HG02623 (cell line): ENCODE results near the gene FAM234A.
"Not testable (repeated sequence)": the region's sequence is repeated elsewhere in the genome, so short reads cannot be mapped to it uniquely, and the experiment has no call there.

Experiments used
- ATAC-seq: cut with Tn5 transposase; IDR thresholded peaks from one replicate; pipeline ENCODE4 v1.9.1; 2021; ENCODE audit warnings: moderate library complexity; ENCODE audit not compliant: unreplicated experiment

The FAM234A gene, protein sequence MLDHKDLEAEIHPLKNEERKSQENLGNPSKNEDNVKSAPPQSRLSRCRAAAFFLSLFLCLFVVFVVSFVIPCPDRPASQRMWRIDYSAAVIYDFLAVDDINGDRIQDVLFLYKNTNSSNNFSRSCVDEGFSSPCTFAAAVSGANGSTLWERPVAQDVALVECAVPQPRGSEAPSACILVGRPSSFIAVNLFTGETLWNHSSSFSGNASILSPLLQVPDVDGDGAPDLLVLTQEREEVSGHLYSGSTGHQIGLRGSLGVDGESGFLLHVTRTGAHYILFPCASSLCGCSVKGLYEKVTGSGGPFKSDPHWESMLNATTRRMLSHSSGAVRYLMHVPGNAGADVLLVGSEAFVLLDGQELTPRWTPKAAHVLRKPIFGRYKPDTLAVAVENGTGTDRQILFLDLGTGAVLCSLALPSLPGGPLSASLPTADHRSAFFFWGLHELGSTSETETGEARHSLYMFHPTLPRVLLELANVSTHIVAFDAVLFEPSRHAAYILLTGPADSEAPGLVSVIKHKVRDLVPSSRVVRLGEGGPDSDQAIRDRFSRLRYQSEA

DNA sequence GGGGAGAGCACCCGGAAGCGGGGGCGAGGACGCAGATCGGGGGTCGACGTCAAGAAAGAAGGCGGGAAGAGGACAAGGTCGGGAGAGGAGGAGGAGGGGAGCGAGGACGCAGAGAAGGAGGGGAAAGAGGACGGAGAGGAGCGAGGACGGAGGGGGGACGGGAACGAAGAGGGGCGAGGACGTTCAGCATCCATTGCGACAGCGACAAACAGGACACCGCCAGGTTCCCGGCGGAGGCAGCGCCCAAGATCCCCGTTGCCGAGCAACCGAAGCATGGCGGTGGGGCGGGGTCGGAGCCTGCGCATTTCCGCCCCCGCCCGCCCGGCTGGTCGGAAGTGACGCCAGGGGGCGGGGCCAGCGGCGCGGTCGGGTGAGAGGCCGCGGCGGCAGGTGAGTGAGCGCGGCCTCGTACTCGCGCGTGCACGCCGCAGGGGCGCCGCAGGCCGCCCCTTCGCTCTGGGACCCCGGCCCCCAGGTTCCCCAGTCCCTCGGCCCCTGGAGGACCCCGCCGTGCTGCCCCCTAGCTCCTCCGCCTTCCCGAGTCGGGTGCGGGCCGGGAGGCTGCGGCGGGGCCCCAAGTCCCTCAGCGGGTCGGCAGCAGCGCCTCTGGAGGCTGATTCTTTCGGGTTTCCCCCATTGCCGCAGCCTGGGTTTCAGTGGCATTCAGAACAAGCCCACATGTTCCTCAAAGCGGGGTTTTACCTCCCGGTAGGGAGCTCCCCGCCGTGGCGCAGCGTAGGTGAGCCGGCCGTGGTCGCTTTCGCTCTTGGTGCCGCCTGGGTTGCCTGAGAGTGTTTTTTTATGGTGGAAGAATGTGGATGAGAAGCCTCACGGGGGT is at the start of gene FAM234A:
Gene FAM234A (plus strand): TSS at position 354 of the 838 bp plus-strand sequence. CDS start 19,593 bp downstream, outside the sequence.
- ATAC-seq: peak; percentile 75

DNA sequence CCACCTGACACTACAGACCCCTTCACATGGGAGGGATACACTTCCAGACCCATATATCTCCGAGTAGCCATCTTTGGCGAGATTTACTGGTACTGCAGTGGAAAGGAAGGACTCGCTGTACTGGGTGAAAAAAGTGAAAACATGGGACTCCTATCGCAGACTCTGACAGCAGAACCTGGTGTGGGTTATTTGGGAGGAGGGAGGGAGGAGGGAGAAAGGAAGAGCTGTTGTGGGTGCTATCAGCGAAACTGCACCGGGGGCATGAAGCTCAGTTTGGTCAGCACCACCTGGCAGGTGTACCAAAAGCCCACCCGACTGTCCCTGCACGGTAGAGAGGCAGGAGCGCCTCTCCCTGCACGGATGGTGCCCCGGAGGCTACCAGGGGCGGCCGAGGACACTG is 49.4 kb upstream of the FAM234A start:
- ATAC-seq: no peak

DNA sequence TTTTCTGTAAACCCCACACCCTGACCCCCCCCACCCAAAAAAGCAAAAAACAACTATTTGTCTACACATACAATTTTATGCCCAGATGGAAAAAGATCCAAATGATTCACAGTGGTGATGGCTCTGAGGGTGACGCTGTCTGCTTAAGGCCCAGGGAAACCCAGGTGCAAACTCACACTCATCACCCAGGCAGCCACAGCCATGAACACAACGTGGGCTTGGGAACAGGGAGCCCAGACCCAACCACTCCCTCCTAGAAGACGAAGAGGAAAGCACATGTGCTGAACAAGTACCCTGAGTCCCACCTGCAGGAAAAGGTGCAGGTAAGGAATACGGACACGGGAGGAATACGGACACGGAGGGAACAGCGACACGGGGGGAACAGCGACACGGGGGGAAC is 48.9 kb upstream of the FAM234A start:
- ATAC-seq: no peak

DNA sequence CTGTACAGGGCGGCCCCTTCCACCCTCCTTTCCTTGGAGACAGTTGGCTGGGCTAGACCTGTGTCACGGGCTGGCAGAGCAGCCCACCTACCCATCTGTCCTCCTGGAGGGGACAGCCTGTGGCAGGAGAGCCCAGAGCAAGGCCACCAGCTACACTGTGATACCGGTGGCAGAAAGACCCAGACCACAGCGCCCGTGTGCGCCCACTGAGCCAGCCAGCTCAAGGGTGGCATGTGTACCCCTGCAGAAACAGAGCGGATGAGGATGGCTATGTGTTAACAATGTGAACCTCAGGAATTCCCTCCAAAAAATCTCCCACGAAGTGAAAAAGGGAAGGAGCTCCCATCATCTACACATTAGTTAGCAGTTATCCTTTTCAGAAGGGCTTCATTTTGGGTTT is 47.3 kb upstream of the FAM234A start:
- ATAC-seq: no peak

DNA sequence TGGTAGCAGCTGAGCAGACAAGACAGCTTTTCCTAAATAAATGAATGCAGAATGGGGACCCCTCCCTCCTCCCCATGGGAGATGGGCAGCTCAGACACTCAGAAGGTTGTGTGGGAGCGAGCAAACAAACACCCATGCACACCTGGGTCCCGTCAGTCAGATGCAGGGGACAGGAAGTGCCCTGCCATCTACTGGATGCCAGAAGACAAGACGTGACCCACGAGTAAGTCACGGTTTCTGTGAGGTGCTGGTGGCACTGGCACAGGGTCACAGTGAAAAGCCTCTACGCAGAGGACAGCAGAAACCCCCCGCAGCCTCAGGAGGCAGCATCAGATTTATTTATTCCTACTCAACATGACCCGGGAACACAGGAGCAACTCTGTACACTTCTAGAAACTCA is 45.9 kb upstream of the FAM234A start:
- ATAC-seq: no peak

DNA sequence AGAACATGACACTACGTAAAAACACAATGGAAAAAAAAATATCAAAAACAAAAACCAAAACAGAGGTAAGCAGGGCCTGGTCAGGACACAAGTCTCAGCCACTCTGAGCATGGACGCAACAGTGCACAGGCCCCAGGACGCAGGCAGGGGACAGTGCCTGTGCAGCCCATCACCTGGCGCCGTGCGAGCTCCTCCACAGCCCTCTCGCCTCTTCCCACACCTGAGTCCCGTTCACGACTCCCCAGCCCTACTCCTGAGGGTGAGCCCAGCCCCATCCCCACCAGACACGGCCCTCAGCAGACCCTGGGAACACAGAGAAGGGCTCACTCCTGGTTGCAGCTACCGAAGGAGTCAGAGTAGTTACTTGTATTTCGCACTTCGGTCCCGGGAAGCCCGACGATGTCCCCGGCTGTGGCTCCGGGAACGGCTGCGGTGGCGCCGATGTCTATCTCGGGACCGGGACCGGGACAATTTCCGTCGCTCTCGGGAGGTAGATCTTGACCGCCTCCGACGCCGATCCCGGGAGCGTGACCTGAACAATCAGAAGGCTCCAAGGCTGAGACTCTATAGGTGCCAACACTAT is 44.9 kb upstream of the FAM234A start:
- ATAC-seq: no peak

DNA sequence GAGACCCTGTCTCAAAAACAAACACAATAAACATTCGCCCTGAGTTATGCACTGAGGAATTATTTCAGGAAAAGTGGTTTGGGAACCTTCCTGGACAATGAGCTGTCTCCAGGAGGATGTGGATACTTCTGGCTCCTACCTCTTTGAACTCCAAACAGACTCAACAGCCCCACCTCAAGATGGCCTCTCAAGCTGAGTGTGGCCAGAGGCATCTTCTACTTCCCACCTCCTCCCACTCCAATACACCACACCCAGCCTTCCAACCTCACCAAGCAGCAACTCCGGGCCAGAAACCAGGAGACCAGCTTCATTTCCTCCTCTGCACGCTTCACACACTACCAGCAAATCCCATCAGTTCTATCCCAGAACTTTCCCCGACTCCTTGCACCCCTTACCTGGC is 42.8 kb upstream of the FAM234A start:
- no peak for ATAC-seq

DNA sequence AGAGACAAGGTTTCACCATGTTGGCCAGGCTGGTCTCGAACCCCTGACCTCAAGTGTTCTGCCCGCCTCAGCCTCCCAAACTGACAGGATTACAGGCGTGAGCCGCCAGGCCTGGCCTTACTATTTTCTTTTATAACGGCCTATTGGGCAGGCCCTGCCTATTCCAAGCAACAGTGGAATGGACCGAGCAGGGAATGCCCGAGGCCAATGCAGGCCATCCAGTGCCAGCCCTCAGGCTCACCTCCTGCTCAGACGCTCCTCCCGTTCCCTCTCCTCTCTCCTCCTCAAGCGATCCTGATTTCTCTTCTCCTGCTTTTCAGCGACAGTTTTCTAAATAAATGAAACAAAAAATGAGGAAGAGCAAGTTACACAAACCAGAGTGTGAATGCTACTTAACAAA is 41.9 kb upstream of the FAM234A start:
- ATAC-seq: no peak

DNA sequence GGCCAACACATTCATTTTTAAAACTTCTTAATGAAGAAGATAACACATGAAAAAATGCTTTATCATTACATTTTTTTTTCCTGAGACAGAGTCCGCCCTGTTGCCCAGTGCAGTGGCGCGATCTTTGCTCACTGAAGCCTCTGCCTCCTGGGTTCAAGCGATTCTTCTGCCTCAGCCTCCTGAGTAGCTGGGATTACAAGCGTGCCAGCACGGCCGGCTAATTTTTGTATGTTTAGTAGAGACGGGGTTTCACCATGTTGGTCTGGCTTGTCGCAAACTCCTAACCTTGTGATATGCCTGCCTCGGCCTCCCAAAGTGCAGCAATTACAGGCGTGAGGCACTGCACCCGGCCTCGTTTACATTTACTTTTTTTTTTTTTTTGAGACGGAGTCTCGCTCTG is 41.2 kb upstream of the FAM234A start:
- ATAC-seq: no peak

DNA sequence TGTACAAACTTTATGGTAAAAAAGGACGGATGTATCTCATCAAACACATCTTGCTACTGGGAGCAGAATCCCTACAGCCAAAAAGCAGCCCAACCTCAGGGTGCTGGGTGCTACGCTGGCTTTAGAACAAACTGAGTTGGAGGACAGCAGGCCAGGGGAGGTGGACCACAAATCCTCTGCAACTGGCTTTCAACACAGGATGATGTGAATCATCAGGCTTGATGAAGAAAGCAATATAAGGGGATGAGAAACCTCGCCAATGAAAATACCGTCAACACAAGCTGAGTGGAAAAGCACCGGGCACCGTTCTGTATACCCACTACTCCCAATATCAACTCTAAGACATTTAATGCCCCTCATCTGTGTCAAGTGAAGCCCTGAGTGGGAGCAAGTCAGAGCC is 40.1 kb upstream of the FAM234A start:
- ATAC-seq: no peak

DNA sequence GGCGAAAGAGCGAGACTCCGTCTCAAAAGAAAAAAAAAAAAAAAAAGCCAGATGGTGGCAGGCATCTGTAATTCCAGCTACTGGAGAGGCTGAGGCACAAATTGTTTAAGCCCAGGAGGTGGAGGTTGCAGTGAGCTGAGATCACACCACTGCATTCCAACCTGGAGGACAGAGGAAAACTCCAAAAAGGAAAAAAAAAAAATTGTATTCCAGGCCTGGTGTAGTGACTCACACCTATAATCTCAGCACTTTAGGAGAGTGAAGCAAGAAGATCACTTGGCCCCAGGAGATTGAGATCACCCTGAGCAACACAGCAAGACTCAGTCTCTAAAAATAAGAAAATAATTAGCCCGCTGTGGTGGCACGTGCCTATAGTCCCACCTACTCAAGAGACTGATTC is 34.2 kb upstream of the FAM234A start:
- no peak for ATAC-seq

DNA sequence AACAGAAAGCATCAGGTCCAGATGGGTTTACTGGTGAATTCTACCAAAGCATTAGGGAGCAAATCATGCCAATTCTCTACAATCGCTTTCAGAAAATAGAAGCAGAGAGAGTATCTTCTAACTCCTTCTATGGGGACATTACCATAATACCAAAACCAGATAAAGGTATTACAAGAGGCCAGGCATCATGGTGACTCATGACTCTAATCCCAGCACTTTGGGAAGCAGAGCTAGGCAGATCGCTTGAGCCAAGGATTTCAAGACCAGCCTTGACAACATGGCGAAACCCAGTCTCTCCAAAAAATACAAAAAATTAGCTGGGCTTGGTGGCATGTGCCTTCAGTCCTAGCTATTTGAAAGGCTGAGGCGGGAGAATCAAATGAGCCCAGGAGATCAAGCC is 31.4 kb upstream of the FAM234A start:
- ATAC-seq: no peak

DNA sequence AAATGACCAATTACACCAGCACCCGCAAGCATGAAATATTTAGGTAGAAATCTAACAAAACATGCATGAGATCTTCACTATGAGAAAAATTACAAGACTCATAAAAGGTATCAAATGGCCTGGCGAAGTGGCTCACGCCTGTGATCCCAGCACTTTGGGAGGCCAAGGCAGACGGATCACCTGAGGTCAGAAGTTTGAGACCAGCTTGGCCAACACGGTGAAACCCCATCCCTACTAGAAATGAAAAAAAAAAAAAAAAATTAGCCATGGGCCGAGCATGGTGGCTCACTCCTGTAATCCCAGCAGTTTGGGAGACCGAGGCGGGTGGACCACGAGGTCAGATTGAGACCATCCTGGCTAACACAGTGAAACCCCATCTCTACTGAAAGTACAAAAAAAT is 30.6 kb upstream of the FAM234A start:
- ATAC-seq: not testable (repeated sequence)

DNA sequence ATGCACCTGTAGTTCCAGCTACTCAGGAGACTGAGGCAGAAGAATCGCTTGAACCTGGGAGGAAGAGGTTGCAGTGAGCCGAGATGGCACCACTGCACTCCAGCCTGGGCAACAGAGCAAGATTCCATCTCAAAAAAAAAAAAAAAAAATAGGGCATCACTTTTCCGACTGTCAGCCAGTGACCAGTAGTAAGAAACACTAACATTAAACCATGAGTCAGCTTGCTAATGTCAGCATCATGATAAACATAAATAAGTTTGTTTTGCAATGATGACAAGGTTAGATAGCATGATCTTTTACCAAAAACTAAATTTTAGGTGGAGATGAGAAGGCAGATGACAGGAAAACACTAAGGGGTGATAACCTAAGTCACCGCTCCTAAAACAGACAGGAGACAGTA is 25.3 kb upstream of the FAM234A start:
- ATAC-seq: not testable (repeated sequence)

DNA sequence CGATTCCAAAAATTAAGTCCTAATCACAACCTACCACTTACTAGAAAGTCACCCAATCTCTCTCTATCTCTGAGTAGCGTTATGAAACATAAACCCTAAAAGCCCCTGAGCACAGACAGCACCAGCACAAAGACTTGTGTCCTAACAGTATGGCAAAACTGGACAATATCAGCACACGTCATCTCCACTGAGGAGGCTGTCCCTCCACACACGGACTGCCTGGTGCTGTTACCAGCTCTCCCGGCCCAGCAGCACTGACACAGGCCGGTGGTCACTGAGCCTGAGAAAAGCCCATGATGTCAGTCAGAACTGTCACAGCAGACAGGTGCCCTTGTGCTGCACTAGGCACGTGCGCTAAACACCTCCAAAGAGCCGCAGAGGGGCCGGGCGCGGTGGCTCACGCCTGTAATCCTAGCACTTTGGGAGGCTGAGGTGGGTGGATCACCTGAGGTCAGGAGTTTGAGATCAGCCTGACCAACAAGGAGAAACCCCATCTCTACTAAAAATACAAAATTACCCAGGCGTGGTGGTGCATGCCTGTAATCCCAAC is 22.9 kb upstream of the FAM234A start:
- ATAC-seq: not testable (repeated sequence)

DNA sequence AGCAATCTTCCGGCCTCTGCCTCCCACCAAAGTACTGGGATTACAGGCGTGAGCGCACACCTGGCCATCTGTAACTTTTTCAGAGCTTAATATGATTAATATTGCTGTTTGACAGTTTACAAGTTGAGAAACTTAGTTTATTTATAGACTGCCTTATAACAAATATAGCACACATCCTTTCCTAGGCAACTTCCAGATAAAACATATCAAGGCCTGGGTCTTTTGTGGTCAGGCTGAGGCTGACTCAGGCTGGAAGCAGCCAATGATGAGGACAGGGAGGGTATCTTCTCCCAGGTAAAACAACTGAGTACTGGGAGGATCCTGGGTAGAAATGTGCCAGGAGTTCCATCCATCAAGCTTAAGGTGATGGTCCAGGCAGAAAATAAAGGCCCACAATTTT is 21.6 kb upstream of the FAM234A start:
- no peak for ATAC-seq

DNA sequence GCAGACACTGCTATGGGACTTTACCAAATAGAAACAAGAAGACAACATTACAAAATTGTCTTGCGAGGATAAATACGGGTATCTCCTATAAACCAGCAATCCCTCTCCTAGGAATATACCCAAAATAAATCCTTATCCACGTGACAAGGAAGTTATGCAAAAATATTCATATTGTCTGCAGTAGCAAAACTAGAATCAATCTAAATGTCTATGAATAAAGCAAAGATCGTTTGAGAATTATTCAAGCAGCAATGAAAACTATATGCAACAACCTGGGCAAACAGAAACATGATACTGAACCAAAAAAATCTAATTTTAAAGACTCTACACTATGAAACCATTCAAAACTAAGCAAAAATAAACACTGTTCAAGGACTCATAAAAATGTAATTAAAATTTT is 14.6 kb upstream of the FAM234A start:
- ATAC-seq: no peak

DNA sequence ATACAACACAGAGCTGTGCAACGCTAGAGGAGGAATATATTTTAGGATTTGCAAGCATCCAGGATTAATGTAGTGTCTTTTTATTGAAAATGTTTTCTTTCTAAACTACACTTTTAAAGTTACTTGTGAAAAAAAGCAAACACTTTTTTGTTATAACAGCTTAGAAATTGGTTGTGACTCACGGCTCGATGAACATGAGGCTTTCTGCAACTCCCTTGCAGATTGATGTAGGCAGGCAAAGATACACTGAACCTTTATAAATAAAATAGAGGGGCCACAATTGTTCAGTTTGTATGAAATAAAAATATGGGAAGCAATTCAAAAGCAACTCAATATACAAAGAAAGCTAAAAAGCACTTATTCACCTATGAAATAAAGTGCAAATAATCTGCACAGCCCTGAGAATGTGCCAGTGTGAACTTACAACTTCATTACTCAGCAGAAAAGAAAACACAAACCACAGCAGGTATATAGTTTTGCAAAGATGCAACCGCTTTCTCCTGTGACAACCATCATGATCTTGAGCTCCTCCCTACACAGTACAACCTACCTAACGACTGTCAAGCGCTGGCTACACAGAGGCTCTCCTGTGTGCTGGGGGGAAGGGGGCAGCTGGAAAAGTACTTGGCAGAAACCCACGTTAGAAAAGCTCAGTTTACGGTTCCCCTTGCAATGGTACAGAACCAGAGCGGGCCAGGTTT is 6.3 kb upstream of the FAM234A start:
- peak; percentile 11 for ATAC-seq

DNA sequence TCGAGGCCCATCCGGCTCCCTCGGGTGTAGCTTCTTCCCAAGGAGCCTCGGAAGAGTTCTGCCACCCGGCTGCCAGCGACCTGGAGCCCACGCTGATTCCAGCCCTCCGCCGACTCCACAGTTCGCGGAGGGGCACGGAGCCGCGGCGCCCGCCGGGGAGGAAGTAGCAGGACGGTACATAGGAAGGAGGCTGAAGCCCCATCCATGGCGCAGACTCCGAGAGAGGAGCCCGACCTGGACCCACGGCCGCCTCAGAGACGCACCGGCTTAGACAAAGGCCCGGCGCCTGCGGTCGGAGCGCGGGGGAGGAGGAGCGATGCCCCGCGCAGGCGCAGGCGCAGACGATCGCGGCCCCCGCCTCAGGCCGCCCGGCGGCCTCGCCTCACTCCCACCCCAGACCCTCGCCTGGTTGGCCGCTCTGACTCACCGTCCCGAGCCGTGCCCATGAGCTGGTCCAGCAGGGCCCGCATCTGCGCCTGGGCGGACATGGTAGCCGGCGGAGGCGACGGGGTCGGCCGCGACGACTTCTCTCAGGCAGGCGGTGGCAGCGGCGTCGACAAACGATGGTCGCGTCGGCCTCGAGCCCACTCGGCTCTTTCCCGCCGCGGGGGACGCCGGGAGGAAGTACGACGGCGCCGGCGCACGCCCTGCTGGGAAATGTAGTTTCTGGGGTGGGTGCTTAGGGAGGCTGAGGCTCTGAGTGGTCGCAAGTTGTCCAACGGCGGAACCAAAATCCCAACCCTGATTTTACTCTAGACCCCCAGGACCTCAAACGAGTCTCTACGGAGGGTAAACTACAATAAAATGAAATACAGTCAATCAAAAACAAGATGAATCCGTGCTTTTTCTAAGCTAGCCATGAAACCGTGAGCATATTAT is 5.5 kb upstream of the FAM234A start, which contains the start of gene LUC7L:
Gene LUC7L (minus strand): TSS at position 598 of the 879 bp plus-strand sequence. CDS start 110 bp downstream, at position 488.
- peak; percentile 73 for ATAC-seq
